ENCODE data around the gene EDN1.

EDN1 gene

GRCh38 chr6:12279322-12280091 lies 10.7 kb upstream of the EDN1 start:
- Histone ChIP-seq H3K4me1 (ENCODE audit: insufficient read depth, low read length) (no peaks in the 10 kb centered on the region), H3K36me3 (ENCODE audit: insufficient read depth, low read length) (no peaks in the 10 kb centered on the region), H3K9me3 (ENCODE audit: control insufficient read depth, insufficient read depth, low read length) (no peaks in the 10 kb centered on the region; the same call in 1 of the 2 replicates), H3K9ac (ENCODE audit: low read depth, low read length) (no peak overlapping the region)

- Histone ChIP-seq H3K4me1 (ENCODE audit: insufficient read depth, low read length) (no peaks in the 10 kb centered on the region), H3K36me3 (ENCODE audit: insufficient read depth, low read length) (no peaks in the 10 kb centered on the region), H3K9me3 (ENCODE audit: control insufficient read depth, insufficient read depth, low read length) (no peaks in the 10 kb centered on the region; the same call in 1 of the 2 replicates), H3K9ac (ENCODE audit: low read depth, low read length) (no peak overlapping the region)
Observed at GRCh38 chr6:12280458-12280857, 9.7 kb upstream of the EDN1 start.

GRCh38 chr6:12280902-12281301 lies 9.3 kb upstream of the EDN1 start:
- Histone ChIP-seq H3K36me3 (ENCODE audit: insufficient read depth, low read length) (no peaks in the 10 kb centered on the region), H3K4me1 (ENCODE audit: insufficient read depth, low read length) (no peaks in the 10 kb centered on the region), H3K9ac (ENCODE audit: low read depth, low read length) (no peak overlapping the region), H3K9me3 (ENCODE audit: control insufficient read depth, insufficient read depth, low read length) (no peaks in the 10 kb centered on the region; the same call in 1 of the 2 replicates)

GRCh38 chr6:12283904-12284303 lies 6.3 kb upstream of the EDN1 start:
- H3K9ac ChIP-seq (ENCODE audit: low read depth, low read length) = no peak overlapping the region
- H3K36me3 ChIP-seq (ENCODE audit: insufficient read depth, low read length) = no peaks in the 10 kb centered on the region
- H3K9me3 ChIP-seq (ENCODE audit: control insufficient read depth, insufficient read depth, low read length) = no peaks in the 10 kb centered on the region
- no peaks in the 10 kb centered on the region; the same call in 1 of the 2 replicates for H3K4me1 ChIP-seq (ENCODE audit: insufficient read depth, low read length)

- peaks cover 3% of the 10 kb centered on the region for H3K4me1 ChIP-seq (ENCODE audit: insufficient read depth, low read length)
- no peak overlapping the region for H3K9ac ChIP-seq (ENCODE audit: low read depth, low read length)
- no peaks in the 10 kb centered on the region for H3K9me3 ChIP-seq (ENCODE audit: control insufficient read depth, insufficient read depth, low read length)
- no peaks in the 10 kb centered on the region for H3K36me3 ChIP-seq (ENCODE audit: insufficient read depth, low read length)
Observed at GRCh38 chr6:12286373-12287110, 3.6 kb upstream of the EDN1 start.

- Histone ChIP-seq H3K4me1 (ENCODE audit: insufficient read depth, low read length) (peaks cover 9% of the 10 kb centered on the region), H3K36me3 (ENCODE audit: insufficient read depth, low read length) (no peaks in the 10 kb centered on the region), H3K9ac (ENCODE audit: low read depth, low read length) (no peak overlapping the region), H3K9me3 (ENCODE audit: control insufficient read depth, insufficient read depth, low read length) (no peaks in the 10 kb centered on the region)
Observed at GRCh38 chr6:12288211-12288618, 1.9 kb upstream of the EDN1 start.

- Histone ChIP-seq H3K36me3 (ENCODE audit: insufficient read depth, low read length) (no peaks in the 10 kb centered on the region), H3K9ac (ENCODE audit: low read depth, low read length) (no peak overlapping the region), H3K9me3 (ENCODE audit: control insufficient read depth, insufficient read depth, low read length) (no peaks in the 10 kb centered on the region), H3K4me1 (ENCODE audit: insufficient read depth, low read length) (peaks cover 9% of the 10 kb centered on the region)
Observed at GRCh38 chr6:12288914-12289313, 1.2 kb upstream of the EDN1 start.

GRCh38 chr6:12289365-12289919 lies 719 bp upstream of the EDN1 start:
- H3K4me1 ChIP-seq (ENCODE audit: insufficient read depth, low read length) = peaks cover 9% of the 10 kb centered on the region
- H3K9ac ChIP-seq (ENCODE audit: low read depth, low read length) = peak overlapping the region; percentile 58; the same call in 1 of the 2 replicates
- H3K9me3 ChIP-seq (ENCODE audit: control insufficient read depth, insufficient read depth, low read length) = no peaks in the 10 kb centered on the region
- no peaks in the 10 kb centered on the region; the same call in 1 of the 2 replicates for H3K36me3 ChIP-seq (ENCODE audit: insufficient read depth, low read length)

GRCh38 chr6:12291071-12291838 lies 1.1 kb downstream of the EDN1 start:
- Histone ChIP-seq H3K9me3 (ENCODE audit: control insufficient read depth, insufficient read depth, low read length) (no peaks in the 10 kb centered on the region), H3K4me1 (ENCODE audit: insufficient read depth, low read length) (peaks cover 13% of the 10 kb centered on the region), H3K36me3 (ENCODE audit: insufficient read depth, low read length) (no peaks in the 10 kb centered on the region; the same call in 1 of the 2 replicates), H3K9ac (ENCODE audit: low read depth, low read length) (peak overlapping the region; percentile 35)

- peaks cover 14% of the 10 kb centered on the region for H3K4me1 ChIP-seq (ENCODE audit: insufficient read depth, low read length)
- H3K9me3 ChIP-seq (ENCODE audit: control insufficient read depth, insufficient read depth, low read length) = no peaks in the 10 kb centered on the region
- H3K9ac ChIP-seq (ENCODE audit: low read depth, low read length) = peak overlapping the region; percentile 35
- H3K36me3 ChIP-seq (ENCODE audit: insufficient read depth, low read length) = no peaks in the 10 kb centered on the region; the same call in 1 of the 2 replicates
Observed at GRCh38 chr6:12291839-12292604, 1.9 kb downstream of the EDN1 start.

GRCh38 chr6:12293235-12293930 lies 3.2 kb downstream of the EDN1 start:
- no peaks in the 10 kb centered on the region; the same call in 1 of the 2 replicates for H3K36me3 ChIP-seq (ENCODE audit: insufficient read depth, low read length)
- no peaks in the 10 kb centered on the region for H3K9me3 ChIP-seq (ENCODE audit: control insufficient read depth, insufficient read depth, low read length)
- H3K9ac ChIP-seq (ENCODE audit: low read depth, low read length) = no peak overlapping the region
- peaks cover 14% of the 10 kb centered on the region for H3K4me1 ChIP-seq (ENCODE audit: insufficient read depth, low read length)

- no peaks in the 10 kb centered on the region for H3K9me3 ChIP-seq (ENCODE audit: control insufficient read depth, insufficient read depth, low read length)
- no peaks in the 10 kb centered on the region; the same call in 1 of the 2 replicates for H3K36me3 ChIP-seq (ENCODE audit: insufficient read depth, low read length)
- no peak overlapping the region for H3K9ac ChIP-seq (ENCODE audit: low read depth, low read length)
- H3K4me1 ChIP-seq (ENCODE audit: insufficient read depth, low read length) = peaks cover 14% of the 10 kb centered on the region
Observed at GRCh38 chr6:12293931-12294807, 4.0 kb downstream of the EDN1 start.

All from ES-I3 (cell line).